ENCODE data around the gene PPP1R16B. TPM values are rescaled to one million over a fixed set of nuclear protein-coding genes. Genes with fewer than 3 reads are reported as not detected.

Gene PPP1R16B
- total RNA-seq, 1 donor from 2014 or later, result 2.6 TPM

GRCh38 chr20:38825901-38826625 is 20.6 kb downstream of the PPP1R16B start:
- DNase-seq (ENCODE audit: low spot score), result no peak

GRCh38 chr20:38827770-38828281 is 22.3 kb downstream of the PPP1R16B start:
- DNase-seq (ENCODE audit: low spot score), result no peak

- DNase-seq (ENCODE audit: low spot score), result no peak
These were observed 23.2 kb downstream of the PPP1R16B start for GRCh38 chr20:38828514-38829295.

GRCh38 chr20:38829296-38829875 is 23.9 kb downstream of the PPP1R16B start:
- DNase-seq (ENCODE audit: low spot score), result no peak

- DNase-seq (ENCODE audit: low spot score), result no peak
These were observed 24.9 kb downstream of the PPP1R16B start for GRCh38 chr20:38830356-38830755.

- DNase-seq (ENCODE audit: low spot score), result no peak
These were observed 25.7 kb downstream of the PPP1R16B start for GRCh38 chr20:38831049-38831691.

- no peak for DNase-seq (ENCODE audit: low spot score)
These were observed 26.6 kb downstream of the PPP1R16B start for GRCh38 chr20:38831995-38832620.

- DNase-seq (ENCODE audit: low spot score), result no peak
These were observed 27.8 kb downstream of the PPP1R16B start for GRCh38 chr20:38833154-38833856.

GRCh38 chr20:38833857-38834164 is 28.3 kb downstream of the PPP1R16B start:
- no peak for DNase-seq (ENCODE audit: low spot score)

GRCh38 chr20:38834868-38835267 is 29.4 kb downstream of the PPP1R16B start:
- no peak for DNase-seq (ENCODE audit: low spot score)

GRCh38 chr20:38835792-38836191 is 30.3 kb downstream of the PPP1R16B start:
- no peak for DNase-seq (ENCODE audit: low spot score)

- DNase-seq (ENCODE audit: low spot score), result no peak
These were observed 31.5 kb downstream of the PPP1R16B start for GRCh38 chr20:38836991-38837390.

- no peak for DNase-seq (ENCODE audit: low spot score)
These were observed 32.8 kb downstream of the PPP1R16B start for GRCh38 chr20:38838326-38838725.

GRCh38 chr20:38839563-38839962 is 34.1 kb downstream of the PPP1R16B start:
- DNase-seq (ENCODE audit: low spot score), result no peak

GRCh38 chr20:38840053-38840893 is 34.8 kb downstream of the PPP1R16B start:
- no peak for DNase-seq (ENCODE audit: low spot score)

- DNase-seq (ENCODE audit: low spot score), result no peak
These were observed 35.5 kb downstream of the PPP1R16B start for GRCh38 chr20:38840894-38841470.

GRCh38 chr20:38841570-38841969 is 36.1 kb downstream of the PPP1R16B start:
- no peak for DNase-seq (ENCODE audit: low spot score)

GRCh38 chr20:38842026-38842425 is 36.5 kb downstream of the PPP1R16B start:
- DNase-seq (ENCODE audit: low spot score), result no peak

- DNase-seq (ENCODE audit: low spot score), result no peak
These were observed 37.1 kb downstream of the PPP1R16B start for GRCh38 chr20:38842558-38842981.

GRCh38 chr20:38843346-38843745 is 37.8 kb downstream of the PPP1R16B start:
- DNase-seq (ENCODE audit: low spot score), result no peak
